Ascending aorta (tissue), 2 donors: ENCODE results near the gene RIN2. TPM values are rescaled to one million over a fixed set of nuclear protein-coding genes. Genes with fewer than 3 reads are reported as not detected.

Experiments used
- DNase-seq, 2 donors: peaks; one replicate each; pipeline ENCODE4 v3.0.0-alpha.2; 2019; ENCODE audit warnings: low spot score in 2 of 2
- H3K27ac ChIP-seq, 2 donors: fragments of 200-600 bp; sonication (generic); one replicate each; pipeline ENCODE4 v1.5.1; 2016 to 2017; ENCODE audit warnings: mild to moderate bottlenecking in 1 of 2
- H3K27me3 ChIP-seq: fragments of 200-600 bp; sonication (generic); one replicate; pipeline ENCODE4 v1.5.1; 2017
- H3K36me3 ChIP-seq, 2 donors: fragments of 200-600 bp; sonication (generic); one replicate each; pipeline ENCODE4 v1.5.1; 2016
- H3K4me1 ChIP-seq, 2 donors: fragments of 200-600 bp; sonication (generic); one replicate each; pipeline ENCODE4 v1.5.1; 2016 to 2017; ENCODE audit warnings: mild to moderate bottlenecking in 1 of 2
- H3K4me3 ChIP-seq, 2 donors: fragments of 200-600 bp; sonication (generic); one replicate each; pipeline ENCODE4 v1.5.1; 2016 to 2017; ENCODE audit warnings: mild to moderate bottlenecking in 1 of 2
- H3K9me3 ChIP-seq, 2 donors: fragments of 200-600 bp; sonication (generic); one replicate each; pipeline ENCODE4 v1.5.1; 2016
- intact Hi-C: fragments of 100-400 bp; cut with DNase I; formaldehyde crosslinking; loops from one replicate; pipeline ENCODE4 v1.15.1; 2023
- total RNA-seq: library from RNA; depleted of rRNA; stranded (reverse); fragments of >200 nt; gene quantifications from one replicate; pipeline ENCODE4 v1.1.0, GENCODE V29; 2016
- TF ChIP-seq, protein P1 (sequence below), 3 experiments: fragments of 200-600 bp in 2 of 3; fragments of 450-650 bp in 1 of 3; sonication (generic) in 2 of 3; IDR thresholded peaks; one replicate each; pipeline ENCODE4 v1.5.1; 2016 to 2019; ENCODE audit warnings: antibody characterized with exemption in 3 of 3, mild to moderate bottlenecking in 1 of 3, moderate library complexity in 1 of 3

The RIN2 gene
- total RNA-seq, 1 donor from 2014 or later, result 45.7 TPM

DNA sequence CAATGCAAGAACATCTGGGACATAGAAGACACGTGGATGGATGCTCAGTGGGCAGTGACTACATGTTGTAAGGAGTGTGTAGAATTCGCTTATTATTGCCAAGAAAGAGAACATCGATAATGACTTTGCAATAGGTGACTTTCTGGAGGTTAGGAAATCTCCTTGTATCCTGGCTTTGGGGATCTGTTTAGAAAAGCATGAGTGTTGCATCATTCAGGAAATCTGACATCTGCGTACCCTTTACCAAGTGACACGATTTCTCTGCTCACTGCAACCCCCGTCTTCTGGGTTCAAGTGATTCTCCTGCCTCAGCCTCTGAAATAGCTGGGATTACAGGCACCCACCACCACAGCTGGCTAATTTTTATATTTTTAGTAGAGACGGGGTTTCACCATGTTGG is 23.2 kb downstream of the RIN2 start:
- Histone ChIP-seq H3K27ac (no peak overlapping the region), H3K4me3 (no peak overlapping the region), H3K36me3 (no peaks in the 10 kb centered on the region), H3K4me1 (peaks cover 6 to 27% of the 10 kb centered on the region in 2 donors), H3K9me3 (no peaks in the 10 kb centered on the region), H3K27me3 (no peaks in the 10 kb centered on the region)
- no peak for DNase-seq
- intact Hi-C loops, result no loop called here
- TF ChIP-seq, protein P1, sequence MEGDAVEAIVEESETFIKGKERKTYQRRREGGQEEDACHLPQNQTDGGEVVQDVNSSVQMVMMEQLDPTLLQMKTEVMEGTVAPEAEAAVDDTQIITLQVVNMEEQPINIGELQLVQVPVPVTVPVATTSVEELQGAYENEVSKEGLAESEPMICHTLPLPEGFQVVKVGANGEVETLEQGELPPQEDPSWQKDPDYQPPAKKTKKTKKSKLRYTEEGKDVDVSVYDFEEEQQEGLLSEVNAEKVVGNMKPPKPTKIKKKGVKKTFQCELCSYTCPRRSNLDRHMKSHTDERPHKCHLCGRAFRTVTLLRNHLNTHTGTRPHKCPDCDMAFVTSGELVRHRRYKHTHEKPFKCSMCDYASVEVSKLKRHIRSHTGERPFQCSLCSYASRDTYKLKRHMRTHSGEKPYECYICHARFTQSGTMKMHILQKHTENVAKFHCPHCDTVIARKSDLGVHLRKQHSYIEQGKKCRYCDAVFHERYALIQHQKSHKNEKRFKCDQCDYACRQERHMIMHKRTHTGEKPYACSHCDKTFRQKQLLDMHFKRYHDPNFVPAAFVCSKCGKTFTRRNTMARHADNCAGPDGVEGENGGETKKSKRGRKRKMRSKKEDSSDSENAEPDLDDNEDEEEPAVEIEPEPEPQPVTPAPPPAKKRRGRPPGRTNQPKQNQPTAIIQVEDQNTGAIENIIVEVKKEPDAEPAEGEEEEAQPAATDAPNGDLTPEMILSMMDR (IDR thresholded peaks at IDR 0.05), result no peak

DNA sequence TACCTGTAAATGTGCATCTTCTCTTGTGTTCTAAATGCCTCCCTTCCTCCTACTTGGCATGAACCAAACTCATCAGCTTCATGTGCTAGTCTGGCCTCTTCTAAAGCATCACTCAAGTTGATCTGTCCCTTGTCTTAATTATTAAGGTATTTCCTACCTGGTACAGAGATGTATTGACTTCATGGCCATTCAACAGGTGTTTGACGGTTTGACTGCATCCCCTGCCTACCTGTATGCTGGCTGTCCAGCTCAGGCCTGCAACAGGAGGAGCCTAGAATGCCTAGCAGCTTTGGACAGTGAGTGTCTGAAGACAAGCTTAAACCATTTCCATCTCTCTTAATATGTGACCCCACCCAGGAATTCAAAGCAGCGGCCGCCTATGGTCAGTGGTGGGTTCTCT is 24.6 kb downstream of the RIN2 start:
- Histone ChIP-seq H3K27ac (no peak overlapping the region), H3K4me1 (peaks cover 10 to 21% of the 10 kb centered on the region in 2 donors), H3K4me3 (no peak overlapping the region), H3K36me3 (no peaks in the 10 kb centered on the region), H3K9me3 (no peaks in the 10 kb centered on the region), H3K27me3 (no peaks in the 10 kb centered on the region)
- intact Hi-C loops, result no loop called here
- DNase-seq, result no peak
- TF ChIP-seq, protein P1 (IDR thresholded peaks at IDR 0.05), result no peak

DNA sequence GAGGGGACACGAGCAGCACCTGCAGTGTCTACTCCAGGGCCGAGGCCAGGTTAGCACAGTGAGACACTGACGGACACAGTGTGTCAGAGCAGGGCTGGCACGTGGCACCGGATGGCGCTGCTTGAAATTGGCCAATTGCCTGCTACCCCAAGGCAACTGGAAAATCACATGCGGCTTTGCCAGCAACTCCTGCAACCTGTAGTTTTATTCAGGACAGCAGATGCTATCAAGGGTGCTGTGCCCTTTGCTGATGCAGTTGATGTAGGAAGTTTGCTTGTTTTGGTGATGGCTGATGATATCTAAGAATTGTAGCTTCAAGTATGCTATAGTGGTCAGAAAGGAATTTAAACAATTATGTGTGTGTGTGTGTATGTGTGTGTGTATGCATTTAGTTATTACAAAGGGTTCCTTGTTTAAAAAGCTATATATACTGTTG is 25.9 kb downstream of the RIN2 start:
- intact Hi-C loops, result loop anchor here (2.0 kb wide), 1 partner anchor 25 kb away; the partner anchor contains the start of gene RIN2
- Histone ChIP-seq H3K4me3 (no peak overlapping the region), H3K27ac (no peak overlapping the region)

DNA sequence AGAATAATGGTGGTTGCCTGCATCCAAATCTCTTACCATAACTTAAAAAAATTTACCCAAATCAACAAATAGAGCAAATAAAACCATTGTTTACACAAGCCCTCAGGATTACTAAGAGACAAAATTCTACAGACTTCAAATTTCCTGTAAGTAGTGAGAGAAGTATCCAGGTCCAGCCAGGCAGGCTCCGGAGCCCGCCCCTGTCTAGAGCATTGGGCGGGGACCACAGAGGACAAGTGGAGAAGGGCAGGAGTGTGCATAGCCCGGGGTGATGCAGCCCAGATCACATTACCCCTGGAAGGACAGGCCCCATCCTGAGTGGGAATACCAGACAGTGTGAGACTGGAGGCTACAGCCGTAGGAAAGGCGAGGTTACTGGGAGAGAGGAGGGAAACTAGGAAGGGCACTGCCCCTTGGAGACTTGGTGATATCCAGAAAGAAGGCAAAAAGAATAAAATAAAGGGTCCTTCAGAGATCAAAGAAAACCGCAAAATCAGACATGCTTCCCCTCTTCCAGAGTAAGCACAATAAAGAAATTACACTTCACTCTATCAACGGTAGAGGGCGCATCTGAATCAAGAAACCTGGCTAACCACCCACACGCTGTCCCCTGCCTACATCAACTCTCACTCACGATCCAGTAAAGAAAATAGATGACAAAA is 26.6 kb downstream of the RIN2 start:
- TF ChIP-seq, protein P1 (IDR thresholded peaks at IDR 0.05), result peak; percentile 63 to 84 (median 75)
- H3K27me3 ChIP-seq, result no peaks in the 10 kb centered on the region
- intact Hi-C loops, result loop anchor here (1.0 to 5.0 kb wide), 3 partner anchors 26 to 211 kb away; partner anchors contain the start of gene RIN2
- peaks cover 0 to 4% of the 10 kb centered on the region in 2 donors for H3K9me3 ChIP-seq
- peak overlapping the region; percentile 12 to 57 for H3K27ac ChIP-seq
- peak in 1 of 2 donors; percentile 69 for DNase-seq
- no peaks in the 10 kb centered on the region for H3K36me3 ChIP-seq
- no peak overlapping the region for H3K4me3 ChIP-seq
- peaks cover 4 to 20% of the 10 kb centered on the region in 2 donors for H3K4me1 ChIP-seq

More for the DNA sequence above, 25.9 kb downstream of the RIN2 start:
- Histone ChIP-seq H3K36me3 (no peaks in the 10 kb centered on the region), H3K27me3 (no peaks in the 10 kb centered on the region), H3K4me1 (peaks cover 4 to 20% of the 10 kb centered on the region in 2 donors), H3K9me3 (peaks cover 0 to 4% of the 10 kb centered on the region in 2 donors)
- no peak for DNase-seq
- TF ChIP-seq, protein P1 (IDR thresholded peaks at IDR 0.05), result no peak

DNA sequence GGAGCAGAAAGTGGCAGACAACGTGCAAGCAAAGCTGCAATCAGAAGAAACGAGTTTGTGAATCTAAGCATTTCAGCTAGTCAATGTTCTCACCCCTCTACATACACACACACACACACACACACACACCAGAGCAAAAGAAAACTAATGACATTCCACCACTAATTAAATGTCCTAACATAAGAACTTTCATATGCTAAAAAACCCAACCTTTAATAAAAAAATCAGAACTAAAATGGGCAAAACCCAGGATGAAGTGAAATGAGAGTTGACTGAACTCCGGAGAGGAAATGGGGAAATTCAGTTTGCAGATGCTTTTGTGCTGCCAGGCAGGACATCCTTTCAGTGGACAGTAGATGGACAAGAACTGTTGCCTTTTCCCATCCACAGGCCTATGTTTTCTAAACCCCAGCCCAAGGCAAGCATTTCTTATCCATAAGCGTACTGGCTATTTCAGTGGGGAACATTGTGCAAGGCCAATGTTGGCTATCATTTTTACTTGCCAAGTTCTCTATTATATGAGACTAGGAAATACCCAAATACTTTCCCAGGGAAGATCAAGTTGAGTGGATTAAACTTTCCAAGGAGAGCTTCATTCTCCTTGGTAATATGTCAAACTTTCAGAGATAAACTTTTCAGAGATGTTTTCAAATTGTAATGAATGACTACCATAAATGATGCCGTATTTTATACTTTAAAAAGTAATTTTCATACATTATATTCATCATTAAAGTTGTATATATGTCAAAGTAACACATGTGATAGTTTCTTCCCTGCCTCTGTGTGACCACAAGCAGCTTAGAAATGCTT is 27.3 kb downstream of the RIN2 start:
- Histone ChIP-seq H3K4me3 (no peak overlapping the region), H3K4me1 (peaks cover 4 to 20% of the 10 kb centered on the region in 2 donors), H3K27ac (peak overlapping the region; percentile 57), H3K27me3 (no peaks in the 10 kb centered on the region), H3K9me3 (peaks cover 0 to 4% of the 10 kb centered on the region in 2 donors), H3K36me3 (no peaks in the 10 kb centered on the region)
- no peak for DNase-seq
- TF ChIP-seq, protein P1 (IDR thresholded peaks at IDR 0.05), result no peak
- intact Hi-C loops, result loop anchor here (1.0 to 5.0 kb wide), 3 partner anchors 27 to 210 kb away; partner anchors contain the start of gene RIN2
